KMS-11 (cell line): ENCODE measurements around the gene GNA15.

Source experiments
- H2AFZ ChIP-seq: fragments of 200-600 bp; sonication (generic); 2 replicates; pipeline ENCODE4 v1.6.1; 2016; ENCODE audit warnings: antibody characterized with exemption, mixed run types, low read depth
- H3K27ac ChIP-seq: fragments of 200-600 bp; sonication (generic); 2 replicates; pipeline ENCODE4 v1.6.1; 2016; ENCODE audit warnings: mild to moderate bottlenecking, mixed run types
- H3K27me3 ChIP-seq: fragments of 200-600 bp; sonication (generic); 2 replicates; pipeline ENCODE4 v1.6.1; 2017; ENCODE audit warnings: mild to moderate bottlenecking, low read depth, mixed run types, moderate library complexity; ENCODE audit not compliant: insufficient read depth
- H3K36me3 ChIP-seq: fragments of 200-600 bp; sonication (generic); 2 replicates; pipeline ENCODE4 v1.6.1; 2017; ENCODE audit warnings: mild to moderate bottlenecking, mixed run types; ENCODE audit not compliant: insufficient read depth
- H3K4me1 ChIP-seq: fragments of 200-600 bp; sonication (generic); 2 replicates; pipeline ENCODE4 v1.6.1; 2016; ENCODE audit warnings: mild to moderate bottlenecking, low read depth, mixed run types; ENCODE audit not compliant: poor library complexity, severe bottlenecking
- H3K4me2 ChIP-seq: fragments of 200-600 bp; sonication (generic); 2 replicates; pipeline ENCODE4 v1.7.0; 2016; ENCODE audit warnings: mild to moderate bottlenecking, mixed run types
- H3K4me3 ChIP-seq: fragments of 200-600 bp; sonication (generic); IDR thresholded peaks from 2 replicates; pipeline ENCODE4 v1.6.1; 2017; ENCODE audit warnings: low read depth, low read length, mixed read lengths; ENCODE audit not compliant: insufficient read depth
- H3K79me2 ChIP-seq: fragments of 200-600 bp; sonication (generic); 2 replicates; pipeline ENCODE4 v1.6.1; 2016; ENCODE audit warnings: low read depth, mixed run types; ENCODE audit not compliant: insufficient read depth
- H3K9ac ChIP-seq: fragments of 200-600 bp; sonication (generic); 2 replicates; pipeline ENCODE4 v1.6.1; 2016; ENCODE audit warnings: mild to moderate bottlenecking, mixed run types
- H4K20me1 ChIP-seq: fragments of 200-600 bp; sonication (generic); 2 replicates; pipeline ENCODE4 v1.6.1; 2016; ENCODE audit warnings: mild to moderate bottlenecking, mixed run types; ENCODE audit not compliant: insufficient read depth
- TF ChIP-seq, protein P1 (sequence below): fragments of 200-600 bp; sonication (generic); conservative IDR thresholded peaks from 2 replicates; pipeline ENCODE4 v1.6.1; 2017; ENCODE audit warnings: low read depth, mild to moderate bottlenecking, antibody characterized with exemption, low read length, moderate library complexity, mixed read lengths

The GNA15 gene

DNA sequence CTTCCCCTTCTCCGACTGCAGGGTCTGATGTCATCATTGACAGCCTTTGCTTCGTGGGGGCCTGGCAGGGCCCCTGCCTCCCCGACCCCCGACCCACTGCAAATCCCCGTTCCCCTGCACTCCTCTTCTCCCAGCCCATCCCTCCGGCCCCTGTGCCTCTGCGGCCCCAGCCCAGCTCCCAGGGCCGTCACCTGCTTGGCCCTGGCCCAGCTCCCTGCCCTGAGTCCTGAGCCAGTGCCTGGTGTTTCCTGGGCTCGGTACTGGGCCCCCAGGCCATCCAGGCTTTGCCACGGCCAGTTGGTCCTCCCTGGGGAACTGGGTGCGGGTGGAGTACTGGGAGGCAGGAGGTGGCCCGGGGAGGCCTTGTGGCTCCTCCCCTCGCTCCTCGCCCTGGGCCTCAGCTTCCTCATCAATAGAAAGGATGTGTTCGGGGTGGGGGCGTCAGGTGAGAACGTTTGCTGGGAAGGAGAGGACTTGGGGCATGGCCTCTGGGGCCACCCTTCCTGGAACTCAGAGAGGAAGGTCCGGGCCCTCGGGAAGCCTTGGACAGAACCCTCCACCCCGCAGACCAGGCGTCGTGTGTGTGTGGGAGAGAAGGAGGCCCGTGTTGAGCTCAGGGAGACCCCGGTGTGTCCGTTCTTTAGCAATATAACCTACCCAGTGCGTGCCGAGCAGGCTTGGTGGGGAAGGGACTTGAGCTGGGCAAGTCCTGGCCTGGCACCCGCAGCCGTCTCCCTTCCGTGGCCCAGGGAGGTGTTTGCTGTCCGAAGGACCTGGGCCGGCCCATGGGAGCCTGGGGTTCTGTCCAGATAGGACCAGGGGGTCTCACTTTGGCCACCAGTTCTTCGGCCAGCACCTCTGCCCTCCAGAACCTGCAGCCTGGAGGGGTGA lies 72.7 kb downstream of the GNA15 start:
- no peak overlapping the region for H3K9ac ChIP-seq
- H3K27me3 ChIP-seq = no peaks in the 10 kb centered on the region
- H3K4me3 ChIP-seq = no peak overlapping the region
- no peaks in the 10 kb centered on the region for H3K36me3 ChIP-seq
- no peak overlapping the region for H3K4me2 ChIP-seq
- TF ChIP-seq, protein P1, sequence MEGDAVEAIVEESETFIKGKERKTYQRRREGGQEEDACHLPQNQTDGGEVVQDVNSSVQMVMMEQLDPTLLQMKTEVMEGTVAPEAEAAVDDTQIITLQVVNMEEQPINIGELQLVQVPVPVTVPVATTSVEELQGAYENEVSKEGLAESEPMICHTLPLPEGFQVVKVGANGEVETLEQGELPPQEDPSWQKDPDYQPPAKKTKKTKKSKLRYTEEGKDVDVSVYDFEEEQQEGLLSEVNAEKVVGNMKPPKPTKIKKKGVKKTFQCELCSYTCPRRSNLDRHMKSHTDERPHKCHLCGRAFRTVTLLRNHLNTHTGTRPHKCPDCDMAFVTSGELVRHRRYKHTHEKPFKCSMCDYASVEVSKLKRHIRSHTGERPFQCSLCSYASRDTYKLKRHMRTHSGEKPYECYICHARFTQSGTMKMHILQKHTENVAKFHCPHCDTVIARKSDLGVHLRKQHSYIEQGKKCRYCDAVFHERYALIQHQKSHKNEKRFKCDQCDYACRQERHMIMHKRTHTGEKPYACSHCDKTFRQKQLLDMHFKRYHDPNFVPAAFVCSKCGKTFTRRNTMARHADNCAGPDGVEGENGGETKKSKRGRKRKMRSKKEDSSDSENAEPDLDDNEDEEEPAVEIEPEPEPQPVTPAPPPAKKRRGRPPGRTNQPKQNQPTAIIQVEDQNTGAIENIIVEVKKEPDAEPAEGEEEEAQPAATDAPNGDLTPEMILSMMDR = no peak
- H4K20me1 ChIP-seq = no peaks in the 10 kb centered on the region
- no peaks in the 10 kb centered on the region for H3K4me1 ChIP-seq
- H2AFZ ChIP-seq = no peak overlapping the region
- H3K79me2 ChIP-seq = no peaks in the 10 kb centered on the region
- no peak overlapping the region for H3K27ac ChIP-seq

DNA sequence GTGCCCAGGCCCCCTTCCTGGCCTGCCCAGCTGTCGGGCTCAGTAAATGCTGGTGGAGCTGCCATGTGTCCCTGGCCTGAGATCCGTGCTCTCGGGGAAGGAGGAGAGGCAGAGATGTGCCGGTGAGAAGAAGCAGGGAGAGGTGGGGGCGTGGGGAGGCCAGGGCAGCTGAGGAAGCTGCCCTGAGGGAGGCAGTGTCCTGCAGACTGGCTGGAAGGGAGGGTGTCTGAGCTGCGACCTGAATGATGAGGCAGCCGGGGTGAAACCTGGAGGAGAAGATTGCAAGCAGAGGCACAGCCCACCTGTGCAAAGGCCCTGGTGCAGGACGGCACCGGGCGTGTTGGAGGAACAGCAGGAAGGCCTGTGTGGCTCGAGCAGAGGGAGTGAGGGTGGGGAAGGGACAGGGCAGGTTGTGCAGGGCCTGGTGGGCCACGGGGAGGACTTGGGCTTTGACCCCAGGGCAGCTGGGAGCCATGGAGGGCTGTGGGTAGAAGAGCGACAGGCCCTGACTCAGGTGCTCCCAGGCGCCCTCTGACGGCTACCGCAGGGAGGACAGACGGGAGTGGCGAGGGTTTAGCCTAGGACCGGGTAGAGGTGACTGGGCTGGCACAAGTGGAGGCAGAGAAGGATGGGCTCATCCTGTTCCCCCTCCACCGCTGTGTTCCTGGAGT lies 74.6 kb downstream of the GNA15 start:
- Histone ChIP-seq H3K4me1 (no peaks in the 10 kb centered on the region), H3K4me3 (no peak overlapping the region), H4K20me1 (no peaks in the 10 kb centered on the region), H2AFZ (no peak overlapping the region), H3K27ac (no peak overlapping the region), H3K79me2 (no peaks in the 10 kb centered on the region), H3K36me3 (no peaks in the 10 kb centered on the region), H3K9ac (no peak overlapping the region), H3K27me3 (no peaks in the 10 kb centered on the region; the same call in 1 of the 2 replicates), H3K4me2 (no peak overlapping the region)
- TF ChIP-seq, protein P1 = peak; percentile 68

DNA sequence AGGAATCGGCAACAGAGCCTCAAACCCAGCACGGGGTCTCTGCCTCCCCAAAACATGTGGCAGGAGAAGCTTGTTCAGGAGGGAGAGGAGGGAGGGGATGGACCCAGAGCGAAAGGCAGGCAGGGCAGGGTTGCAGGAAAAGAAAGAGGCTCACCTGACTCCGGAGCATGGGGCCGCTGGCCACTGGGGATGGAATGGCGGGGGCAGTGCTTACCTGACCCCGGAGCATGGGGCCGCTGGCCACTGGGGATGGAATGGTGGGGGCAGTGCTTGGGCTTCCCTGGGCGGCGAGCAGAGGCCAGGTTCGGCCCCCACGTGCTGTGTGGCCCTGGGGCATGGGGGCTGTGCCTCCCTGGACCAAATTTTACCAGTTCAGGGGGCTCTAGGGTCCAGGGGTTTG lies 75.4 kb downstream of the GNA15 start:
- Histone ChIP-seq H3K4me2 (no peak overlapping the region), H3K4me3 (no peak overlapping the region), H3K36me3 (no peaks in the 10 kb centered on the region), H3K27ac (no peak overlapping the region), H3K27me3 (no peaks in the 10 kb centered on the region; the same call in 1 of the 2 replicates), H4K20me1 (no peaks in the 10 kb centered on the region), H3K9ac (no peak overlapping the region), H2AFZ (no peak overlapping the region), H3K79me2 (no peaks in the 10 kb centered on the region), H3K4me1 (no peaks in the 10 kb centered on the region)
- TF ChIP-seq, protein P1 = no peak

DNA sequence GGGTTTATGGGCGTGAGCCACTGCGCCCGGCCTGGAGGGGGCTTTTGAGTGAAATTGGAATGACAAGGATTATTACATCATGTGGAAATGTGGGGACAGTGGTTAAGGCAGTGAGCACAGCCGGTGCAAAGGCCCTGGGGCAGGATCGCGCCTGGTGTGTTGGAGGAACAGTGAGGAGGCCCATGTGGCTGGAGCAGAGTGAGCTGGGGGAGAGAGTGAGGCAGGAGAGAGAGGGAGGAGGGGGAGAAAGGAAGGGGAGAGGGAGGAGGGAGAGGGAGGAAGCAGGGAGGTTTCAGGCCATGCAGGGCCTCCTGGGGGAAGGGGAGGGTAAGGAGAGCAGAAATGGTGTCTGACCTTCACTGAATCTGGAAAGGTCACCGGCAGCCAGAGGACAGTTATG lies 77.3 kb downstream of the GNA15 start:
- H3K4me3 ChIP-seq = no peak overlapping the region
- H4K20me1 ChIP-seq = no peaks in the 10 kb centered on the region
- H2AFZ ChIP-seq = no peak overlapping the region
- H3K79me2 ChIP-seq = no peaks in the 10 kb centered on the region
- H3K27ac ChIP-seq = no peak overlapping the region
- H3K4me2 ChIP-seq = no peak overlapping the region
- TF ChIP-seq, protein P1 = no peak
- peaks cover 2% of the 10 kb centered on the region; the same call in 1 of the 2 replicates for H3K27me3 ChIP-seq
- H3K36me3 ChIP-seq = no peaks in the 10 kb centered on the region
- H3K4me1 ChIP-seq = no peaks in the 10 kb centered on the region
- H3K9ac ChIP-seq = no peak overlapping the region
